CD4-positive, alpha-beta T cell treated with Interleukin-4 for 1 hour (primary cell): ENCODE results near the gene TGFBR3.

Source experiments
- DNase-seq, 2 donors: peaks; one replicate each; pipeline ENCODE4 v3.0.0-alpha.2; 2020 to 2022

The TGFBR3 gene

GRCh38 chr1:91730801-91731732, 154.9 kb downstream of the TGFBR3 start:
- peak; percentile 12 to 26 for DNase-seq

DNA sequence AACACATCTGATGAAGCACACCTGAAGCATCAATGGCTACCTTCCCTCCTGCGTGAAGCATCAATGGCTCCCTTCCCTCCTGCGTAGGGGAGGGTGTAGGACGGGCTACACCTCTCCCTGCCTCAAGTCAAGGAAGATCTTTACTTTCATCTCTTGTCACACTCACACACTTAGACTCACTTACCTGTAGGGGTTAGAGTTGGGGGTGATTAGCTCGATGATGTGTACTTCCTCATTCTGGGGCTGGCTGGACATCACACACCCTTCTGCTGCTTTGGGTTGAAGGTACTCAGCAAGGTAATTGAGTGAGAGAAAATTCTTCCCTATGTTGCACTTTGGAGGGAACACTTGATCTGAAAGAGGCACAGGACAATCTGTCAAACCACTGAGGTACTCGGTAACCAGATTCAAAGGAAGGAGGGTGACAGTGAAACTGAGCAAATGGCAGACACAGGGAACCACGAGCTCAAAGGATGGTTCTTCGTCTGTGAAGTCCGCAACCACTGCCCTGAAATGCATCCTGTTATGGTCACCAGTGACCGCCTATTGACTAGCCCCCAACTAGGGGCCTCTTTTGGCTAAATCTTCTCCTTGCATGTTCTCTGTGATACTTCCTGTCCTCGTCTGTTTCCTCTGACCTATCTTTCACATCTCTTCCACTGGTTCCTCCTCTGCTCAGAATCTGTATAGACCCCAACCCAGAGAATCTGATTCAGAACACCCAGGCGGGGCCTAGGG, 156.2 kb downstream of the TGFBR3 start:
- peak in 1 of 2 donors; percentile 28 for DNase-seq

DNA sequence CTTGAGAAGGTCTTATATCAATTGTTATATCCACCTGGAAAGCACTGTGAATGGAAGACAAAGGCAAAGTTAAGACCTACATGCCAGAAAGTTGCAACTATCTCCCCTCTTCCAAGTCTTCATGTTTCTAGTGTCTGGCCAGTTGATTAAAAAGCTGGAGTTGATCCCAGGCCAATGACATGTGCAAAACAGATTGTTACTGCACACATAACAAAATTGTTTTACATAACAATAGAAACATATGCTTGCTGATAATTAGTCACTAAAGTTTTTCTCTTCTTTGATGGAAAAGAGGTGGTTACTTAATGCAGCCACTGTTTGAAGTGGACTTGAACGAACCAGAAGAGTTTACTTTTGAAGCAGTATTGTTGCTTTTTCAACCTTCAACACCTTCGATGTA, 158.2 kb downstream of the TGFBR3 start:
- no peak for DNase-seq

GRCh38 chr1:91725989-91726721, 159.8 kb downstream of the TGFBR3 start:
- DNase-seq: no peak

- DNase-seq: no peak
Observed at GRCh38 chr1:91725618-91725988, 160.3 kb downstream of the TGFBR3 start.

DNA sequence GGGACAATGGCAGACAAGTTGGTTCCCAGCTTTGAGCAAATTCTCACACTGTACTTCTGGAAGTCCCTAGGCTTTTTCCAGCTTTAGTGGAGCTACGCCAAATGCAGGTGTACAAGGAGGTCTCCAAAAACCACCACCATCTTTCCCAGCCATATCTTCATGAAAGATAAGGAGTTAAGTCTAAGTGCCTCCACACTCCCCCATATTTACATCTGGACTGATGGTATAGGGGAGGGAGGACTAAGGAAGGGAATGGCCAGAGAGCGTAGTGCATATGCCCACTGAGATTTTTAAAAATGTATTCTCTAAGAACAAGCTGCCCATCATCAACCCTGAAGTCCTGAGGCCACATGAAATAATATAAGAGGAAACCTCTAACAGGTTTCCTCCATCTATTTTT, 161.3 kb downstream of the TGFBR3 start:
- DNase-seq: no peak

DNA sequence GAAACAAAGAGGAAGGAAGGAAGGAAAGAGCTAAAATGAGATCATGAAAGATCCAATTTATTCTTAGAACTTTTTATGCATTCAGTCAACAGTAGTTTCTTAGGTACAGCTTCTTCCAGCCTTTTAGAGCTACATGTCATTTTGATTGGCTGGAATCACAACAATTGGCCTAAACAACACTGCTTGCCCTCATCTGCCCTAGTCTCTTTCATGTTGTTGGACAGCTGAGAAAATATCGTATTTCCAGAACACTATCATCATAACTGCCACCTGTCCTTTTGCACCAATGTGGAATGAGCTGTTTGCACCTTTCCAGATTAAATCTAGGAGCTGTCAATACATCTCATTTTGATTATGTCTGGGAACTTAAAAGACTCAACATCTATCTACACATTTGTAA, 161.7 kb downstream of the TGFBR3 start:
- no peak for DNase-seq

GRCh38 chr1:91720044-91720443, 165.9 kb downstream of the TGFBR3 start:
- no peak for DNase-seq

- DNase-seq: no peak
Observed at GRCh38 chr1:91718877-91719276, 167.1 kb downstream of the TGFBR3 start.

GRCh38 chr1:91718368-91718767, 167.6 kb downstream of the TGFBR3 start:
- DNase-seq: no peak

DNA sequence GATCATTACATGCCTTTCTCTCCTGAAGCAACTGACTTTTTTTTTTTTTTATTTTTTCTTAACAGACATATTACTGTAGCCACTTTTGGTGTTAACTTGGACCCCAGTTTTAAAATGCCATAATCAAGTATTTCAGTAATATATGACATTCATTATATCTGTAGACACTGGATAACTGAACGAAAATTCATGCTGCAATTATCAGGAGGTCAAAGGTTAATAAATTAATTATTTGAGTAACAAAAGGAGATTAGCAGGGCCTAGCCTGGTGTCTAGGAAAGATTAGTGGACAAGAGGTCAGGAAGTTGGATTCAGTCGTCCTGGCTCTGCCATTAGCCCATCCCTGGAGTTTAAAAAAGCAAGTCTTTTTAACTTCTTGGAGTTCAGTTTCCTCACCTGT, 168.1 kb downstream of the TGFBR3 start:
- no peak for DNase-seq

DNA sequence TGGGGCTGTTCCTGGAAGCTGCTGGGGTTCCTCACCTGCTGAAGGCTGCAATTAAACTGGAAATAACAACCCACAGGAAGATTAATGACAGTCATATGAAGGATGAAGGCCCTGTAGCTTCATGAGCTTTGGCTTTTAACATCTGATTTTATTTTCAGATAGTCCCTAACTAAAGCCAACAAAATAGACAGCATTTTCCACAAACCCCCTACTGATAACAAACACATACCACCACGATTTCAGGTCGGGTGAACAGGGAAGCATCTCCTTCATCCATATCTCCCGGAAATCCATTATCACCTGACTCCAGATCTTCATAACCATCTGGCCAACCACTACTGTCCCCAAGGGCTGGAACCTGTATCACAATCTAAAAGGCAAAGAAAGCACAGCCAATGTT, 169.6 kb downstream of the TGFBR3 start:
- DNase-seq: no peak

- no peak for DNase-seq
Observed at GRCh38 chr1:91715416-91716000, 170.4 kb downstream of the TGFBR3 start.

GRCh38 chr1:91714867-91715381, 171.0 kb downstream of the TGFBR3 start:
- no peak for DNase-seq

GRCh38 chr1:91712981-91713841, 172.7 kb downstream of the TGFBR3 start:
- DNase-seq: peak; percentile 67 to 68

- DNase-seq: no peak
Observed at GRCh38 chr1:91712393-91712792, 173.6 kb downstream of the TGFBR3 start.

DNA sequence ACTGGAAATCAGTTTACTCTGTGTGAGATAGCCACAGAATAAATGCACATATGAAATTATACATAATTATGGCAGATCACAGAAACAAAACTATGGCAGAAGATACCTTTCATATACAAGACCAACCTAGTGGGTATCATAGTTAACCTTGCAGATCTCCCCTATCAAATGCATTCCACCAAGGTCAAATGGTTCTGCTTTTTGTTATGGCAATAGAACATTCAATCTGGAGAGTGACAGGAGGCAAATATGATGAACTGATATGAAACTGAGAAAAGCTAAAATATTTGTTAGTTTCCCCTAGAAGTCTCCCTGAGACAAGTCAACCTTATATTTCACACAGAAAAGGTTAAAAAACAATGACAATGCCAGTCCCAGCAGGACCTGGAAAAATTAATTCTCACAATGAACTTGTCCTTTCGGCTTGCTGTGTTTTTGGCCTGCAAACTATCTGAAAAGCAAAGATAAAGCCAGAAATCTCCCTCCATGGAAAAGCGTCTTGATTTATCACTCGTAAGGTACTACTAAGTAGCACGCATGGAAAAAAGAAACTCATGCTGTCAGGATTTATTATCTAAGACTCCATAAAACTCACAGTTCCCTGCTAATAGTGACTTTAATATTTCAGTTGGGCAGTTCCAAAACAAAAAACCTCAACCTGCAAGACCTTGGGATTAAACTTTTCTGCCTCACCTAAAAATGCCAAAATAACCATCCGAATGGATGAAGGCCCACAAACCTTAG, 174.3 kb downstream of the TGFBR3 start:
- DNase-seq: no peak

DNA sequence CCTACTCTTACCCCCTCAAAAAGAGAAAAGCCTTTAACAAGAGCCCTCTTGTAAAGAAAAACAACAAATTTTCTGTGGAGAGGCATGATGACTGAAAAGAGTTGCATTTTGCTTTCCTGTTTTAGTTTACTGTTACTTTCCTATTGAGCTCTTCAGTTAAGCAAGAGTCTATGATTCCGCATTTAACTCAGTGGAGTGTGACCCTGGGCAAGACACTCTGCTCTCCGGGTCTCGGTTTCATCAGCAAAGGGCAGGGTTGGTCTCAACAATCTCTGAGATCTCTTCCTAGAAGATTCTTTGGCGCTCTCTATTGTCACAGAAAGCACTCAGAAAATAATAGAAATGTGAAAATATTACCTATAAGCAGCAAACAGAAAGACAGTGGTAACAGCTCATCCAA, 175.7 kb downstream of the TGFBR3 start:
- no peak for DNase-seq

GRCh38 chr1:91708691-91709090, 177.3 kb downstream of the TGFBR3 start:
- DNase-seq: no peak

DNA sequence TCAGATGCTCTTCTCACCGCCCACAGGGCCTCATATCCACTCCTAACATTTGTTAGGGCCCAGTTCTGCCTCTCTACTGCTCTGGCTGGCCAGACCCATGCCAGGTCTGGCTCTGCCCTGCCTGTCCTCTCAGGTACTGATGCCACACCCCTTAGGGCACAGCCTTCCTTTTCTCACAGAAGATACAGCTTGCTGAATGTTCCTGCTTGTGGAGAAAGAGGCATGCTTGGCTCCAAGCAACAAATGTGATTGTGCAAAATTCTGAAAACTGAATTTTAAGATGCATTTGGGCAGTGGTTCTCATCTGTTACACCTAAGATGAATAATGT, 178.1 kb downstream of the TGFBR3 start:
- DNase-seq: no peak
